ENCODE measurements around the gene SLC34A1. TPM values are rescaled to one million over a fixed set of nuclear protein-coding genes. Genes with fewer than 3 reads are reported as not detected.
A peak's percentile ranks its signal among the peaks of the same experiment; 100 is the strongest.

Gene SLC34A1
- total and polyA plus RNA-seq, 2 of the 13 experiments (the other 11 are each of a cell fraction or from before 2014, with no cell fraction given): 0.03 to 0.20 TPM

GRCh38 chr5:177350776-177351391, 33.4 kb upstream of the SLC34A1 start (continued):
- TF ChIP-seq, protein P1, sequence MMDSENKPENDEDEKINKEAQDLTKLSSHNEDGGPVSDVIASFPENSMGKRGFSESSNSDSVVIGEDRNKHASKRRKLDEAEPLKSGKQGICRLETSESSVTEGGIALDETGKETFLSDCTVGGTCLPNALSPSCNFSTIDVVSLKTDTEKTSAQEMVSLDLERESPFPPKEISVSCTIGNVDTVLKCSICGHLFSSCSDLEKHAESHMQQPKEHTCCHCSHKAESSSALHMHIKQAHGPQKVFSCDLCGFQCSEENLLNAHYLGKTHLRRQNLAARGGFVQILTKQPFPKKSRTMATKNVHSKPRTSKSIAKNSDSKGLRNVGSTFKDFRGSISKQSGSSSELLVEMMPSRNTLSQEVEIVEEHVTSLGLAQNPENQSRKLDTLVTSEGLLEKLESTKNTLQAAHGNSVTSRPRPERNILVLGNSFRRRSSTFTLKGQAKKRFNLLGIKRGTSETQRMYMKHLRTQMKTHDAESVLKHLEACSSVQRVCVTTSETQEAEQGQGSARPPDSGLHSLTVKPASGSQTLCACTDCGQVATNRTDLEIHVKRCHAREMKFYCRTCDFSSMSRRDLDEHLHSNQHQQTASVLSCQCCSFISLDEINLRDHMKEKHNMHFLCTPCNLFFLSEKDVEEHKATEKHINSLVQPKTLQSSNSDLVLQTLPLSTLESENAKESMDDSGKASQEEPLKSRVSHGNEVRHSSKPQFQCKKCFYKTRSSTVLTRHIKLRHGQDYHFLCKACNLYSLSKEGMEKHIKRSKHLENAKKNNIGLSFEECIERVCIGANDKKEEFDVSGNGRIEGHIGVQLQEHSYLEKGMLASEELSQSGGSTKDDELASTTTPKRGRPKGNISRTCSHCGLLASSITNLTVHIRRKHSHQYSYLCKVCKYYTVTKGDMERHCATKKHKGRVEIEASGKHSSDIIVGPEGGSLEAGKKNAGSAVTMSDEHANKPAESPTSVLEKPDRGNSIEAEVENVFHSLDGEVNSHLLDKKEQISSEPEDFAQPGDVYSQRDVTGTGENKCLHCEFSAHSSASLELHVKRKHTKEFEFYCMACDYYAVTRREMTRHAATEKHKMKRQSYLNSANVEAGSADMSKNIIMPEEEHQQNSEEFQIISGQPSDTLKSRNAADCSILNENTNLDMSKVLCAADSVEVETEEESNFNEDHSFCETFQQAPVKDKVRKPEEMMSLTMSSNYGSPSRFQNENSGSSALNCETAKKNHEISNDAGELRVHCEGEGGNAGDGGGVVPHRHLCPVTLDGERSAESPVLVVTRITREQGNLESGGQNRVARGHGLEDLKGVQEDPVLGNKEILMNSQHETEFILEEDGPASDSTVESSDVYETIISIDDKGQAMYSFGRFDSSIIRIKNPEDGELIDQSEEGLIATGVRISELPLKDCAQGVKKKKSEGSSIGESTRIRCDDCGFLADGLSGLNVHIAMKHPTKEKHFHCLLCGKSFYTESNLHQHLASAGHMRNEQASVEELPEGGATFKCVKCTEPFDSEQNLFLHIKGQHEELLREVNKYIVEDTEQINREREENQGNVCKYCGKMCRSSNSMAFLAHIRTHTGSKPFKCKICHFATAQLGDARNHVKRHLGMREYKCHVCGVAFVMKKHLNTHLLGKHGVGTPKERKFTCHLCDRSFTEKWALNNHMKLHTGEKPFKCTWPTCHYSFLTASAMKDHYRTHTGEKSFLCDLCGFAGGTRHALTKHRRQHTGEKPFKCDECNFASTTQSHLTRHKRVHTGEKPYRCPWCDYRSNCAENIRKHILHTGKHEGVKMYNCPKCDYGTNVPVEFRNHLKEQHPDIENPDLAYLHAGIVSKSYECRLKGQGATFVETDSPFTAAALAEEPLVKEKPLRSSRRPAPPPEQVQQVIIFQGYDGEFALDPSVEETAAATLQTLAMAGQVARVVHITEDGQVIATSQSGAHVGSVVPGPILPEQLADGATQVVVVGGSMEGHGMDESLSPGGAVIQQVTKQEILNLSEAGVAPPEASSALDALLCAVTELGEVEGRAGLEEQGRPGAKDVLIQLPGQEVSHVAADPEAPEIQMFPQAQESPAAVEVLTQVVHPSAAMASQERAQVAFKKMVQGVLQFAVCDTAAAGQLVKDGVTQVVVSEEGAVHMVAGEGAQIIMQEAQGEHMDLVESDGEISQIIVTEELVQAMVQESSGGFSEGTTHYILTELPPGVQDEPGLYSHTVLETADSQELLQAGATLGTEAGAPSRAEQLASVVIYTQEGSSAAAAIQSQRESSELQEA (CRISPR knock-in tag; IDR thresholded peaks at IDR 0.05; ENCODE audit: not compliant biosample characterization): peak; percentile 26
- TF ChIP-seq PLRG1 (conservative IDR thresholded peaks at IDR 0.05) (no peak), GFI1 (CRISPR knock-in tag; IDR thresholded peaks at IDR 0.05; ENCODE audit: borderline replicate concordance) (peak; percentile 30; the same call in 1 of the 2 replicates), ZNF615 (CRISPR knock-in tag; IDR thresholded peaks at IDR 0.05; ENCODE audit: borderline replicate concordance) (no peak), ZNF446 (CRISPR knock-in tag; IDR thresholded peaks at IDR 0.05) (no peak), ZNF383 (CRISPR knock-in tag; IDR thresholded peaks at IDR 0.05; ENCODE audit: borderline replicate concordance) (no peak), ZNF563 (CRISPR knock-in tag; IDR thresholded peaks at IDR 0.05) (no peak), ZNF780A (CRISPR knock-in tag; IDR thresholded peaks at IDR 0.05) (no peak), ZNF430 (CRISPR knock-in tag; IDR thresholded peaks at IDR 0.05) (0 out of 2 replicates have a peak, but pooled peaks have one; percentile 47)
- TF ChIP-seq, protein P2, sequence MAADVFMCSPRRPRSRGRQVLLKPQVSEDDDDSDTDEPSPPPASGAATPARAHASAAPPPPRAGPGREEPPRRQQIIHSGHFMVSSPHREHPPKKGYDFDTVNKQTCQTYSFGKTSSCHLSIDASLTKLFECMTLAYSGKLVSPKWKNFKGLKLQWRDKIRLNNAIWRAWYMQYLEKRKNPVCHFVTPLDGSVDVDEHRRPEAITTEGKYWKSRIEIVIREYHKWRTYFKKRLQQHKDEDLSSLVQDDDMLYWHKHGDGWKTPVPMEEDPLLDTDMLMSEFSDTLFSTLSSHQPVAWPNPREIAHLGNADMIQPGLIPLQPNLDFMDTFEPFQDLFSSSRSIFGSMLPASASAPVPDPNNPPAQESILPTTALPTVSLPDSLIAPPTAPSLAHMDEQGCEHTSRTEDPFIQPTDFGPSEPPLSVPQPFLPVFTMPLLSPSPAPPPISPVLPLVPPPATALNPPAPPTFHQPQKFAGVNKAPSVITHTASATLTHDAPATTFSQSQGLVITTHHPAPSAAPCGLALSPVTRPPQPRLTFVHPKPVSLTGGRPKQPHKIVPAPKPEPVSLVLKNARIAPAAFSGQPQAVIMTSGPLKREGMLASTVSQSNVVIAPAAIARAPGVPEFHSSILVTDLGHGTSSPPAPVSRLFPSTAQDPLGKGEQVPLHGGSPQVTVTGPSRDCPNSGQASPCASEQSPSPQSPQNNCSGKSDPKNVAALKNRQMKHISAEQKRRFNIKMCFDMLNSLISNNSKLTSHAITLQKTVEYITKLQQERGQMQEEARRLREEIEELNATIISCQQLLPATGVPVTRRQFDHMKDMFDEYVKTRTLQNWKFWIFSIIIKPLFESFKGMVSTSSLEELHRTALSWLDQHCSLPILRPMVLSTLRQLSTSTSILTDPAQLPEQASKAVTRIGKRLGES (CRISPR knock-in tag; IDR thresholded peaks at IDR 0.05; ENCODE audit: borderline replicate concordance): no peak
